GM23248 (cell line): ENCODE data around the gene PITPNM2. TPM values are rescaled to one million over a fixed set of nuclear protein-coding genes. Genes with fewer than 3 reads are reported as not detected.
"Not testable (repeated sequence)": the region's sequence is repeated elsewhere in the genome, so short reads cannot be mapped to it uniquely, and the experiment has no call there.

Experiments used
- DNase-seq: peaks from one replicate; pipeline ENCODE4 v3.0.0-alpha.2; 2015
- H2AFZ ChIP-seq: fragments of 200-600 bp; sonication (generic); 2 replicates; pipeline ENCODE4 v1.6.1; 2016; ENCODE audit warnings: antibody characterized with exemption
- H3F3A ChIP-seq: fragments of 200-600 bp; sonication (generic); 2 replicates; pipeline ENCODE4 v1.6.1; 2016; ENCODE audit warnings: mild to moderate bottlenecking, antibody characterized with exemption, mixed run types; ENCODE audit not compliant: insufficient read depth
- H3K27ac ChIP-seq: fragments of 200-600 bp; sonication (generic); 2 replicates; pipeline ENCODE4 v1.5.1; 2016; ENCODE audit warnings: mild to moderate bottlenecking
- H3K27me3 ChIP-seq: fragments of 200-600 bp; sonication (generic); replicated peaks from 2 replicates; pipeline ENCODE4 v1.6.1; 2016; ENCODE audit warnings: mild to moderate bottlenecking; ENCODE audit not compliant: insufficient read depth
- H3K36me3 ChIP-seq: fragments of 200-600 bp; sonication (generic); 2 replicates; pipeline ENCODE4 v1.6.1; 2016; ENCODE audit warnings: low read depth, mild to moderate bottlenecking
- H3K4me1 ChIP-seq: fragments of 200-600 bp; sonication (generic); 2 replicates; pipeline ENCODE4 v1.6.1; 2016; ENCODE audit warnings: mild to moderate bottlenecking; ENCODE audit not compliant: insufficient read depth
- H3K4me2 ChIP-seq: fragments of 200-600 bp; sonication (generic); one replicate; pipeline ENCODE4 v1.6.1; 2016; ENCODE audit warnings: mild to moderate bottlenecking; ENCODE audit not compliant: unreplicated experiment
- H3K4me3 ChIP-seq: fragments of 200-600 bp; sonication (generic); 2 replicates; pipeline ENCODE4 v1.5.1; 2016; ENCODE audit warnings: mild to moderate bottlenecking
- H3K79me2 ChIP-seq: fragments of 200-600 bp; sonication (generic); 2 replicates; pipeline ENCODE4 v1.6.1; 2016; ENCODE audit warnings: mild to moderate bottlenecking; ENCODE audit not compliant: insufficient read depth
- H3K9ac ChIP-seq: fragments of 200-600 bp; sonication (generic); 2 replicates; pipeline ENCODE4 v1.6.1; 2016; ENCODE audit warnings: mild to moderate bottlenecking
- H3K9me2 ChIP-seq: fragments of 200-600 bp; sonication (generic); 2 replicates; pipeline ENCODE4 v1.6.1; 2016; ENCODE audit warnings: mixed run types, mild to moderate bottlenecking, moderate library complexity; ENCODE audit not compliant: insufficient read depth
- H3K9me3 ChIP-seq: fragments of 200-600 bp; sonication (generic); one replicate; pipeline ENCODE4 v1.6.1; 2017; ENCODE audit warnings: low read depth
- H4K20me1 ChIP-seq: fragments of 200-600 bp; sonication (generic); 2 replicates; pipeline ENCODE4 v1.6.0; 2016; ENCODE audit not compliant: insufficient read depth
- EZH2 ChIP-seq: fragments of 200-600 bp; sonication (generic); IDR thresholded peaks from 2 replicates; pipeline ENCODE4 v1.6.1; 2018; ENCODE audit warnings: antibody characterized with exemption, mild to moderate bottlenecking; ENCODE audit not compliant: insufficient read depth, poor library complexity, severe bottlenecking
- EZH2phosphoT487 ChIP-seq: fragments of 200-600 bp; sonication (generic); IDR thresholded peaks from 2 replicates; pipeline ENCODE4 v1.6.1; 2018; ENCODE audit warnings: antibody characterized with exemption, moderate library complexity, mild to moderate bottlenecking, low read depth; ENCODE audit not compliant: insufficient read depth
- WGBS, 2 experiments: methylation state at CpG; one replicate each; pipeline ENCODE4 v1.1.6; 2015 to 2017; ENCODE audit warnings: low lambda C conversion rate in 2 of 2, low coverage in 1 of 2; ENCODE audit errors: missing lambda C conversion rate in 2 of 2; 5-methylcytosine and 5-hydroxymethylcytosine counted together
- in situ Hi-C: fragments of 300-500 bp; cut with MboI; formaldehyde crosslinking; loops from 2 replicates; pipeline ENCODE4 v1.15.0; 2020
- polyA plus RNA-seq: library from polyadenylated mRNA; unstranded; fragments of >200 nt; fragmentation: Nextera tagmentation; extraction: Ambion mirVana; gene quantifications from 2 replicates; pipeline ENCODE4 v1.2.1, GENCODE V29; 2016
- total RNA-seq: library from RNA; depleted of rRNA; stranded (reverse); fragments of >200 nt; shearing (Covaris generic); gene quantifications from 2 replicates; pipeline ENCODE4 v1.2.3, GENCODE V29; 2014; rRNA removed

PITPNM2 gene
- total and polyA plus RNA-seq, 2 experiments from 2014 or later = 0.63 to 2.1 TPM

GRCh38 chr12:123104809-123105208 is 46.1 kb downstream of the PITPNM2 start:
- in situ Hi-C loops = no loop called here
- DNase-seq = no peak
- WGBS, 2 experiments = 97 to 98% methylated on average over 4 of the region's 4 CpGs

DNA sequence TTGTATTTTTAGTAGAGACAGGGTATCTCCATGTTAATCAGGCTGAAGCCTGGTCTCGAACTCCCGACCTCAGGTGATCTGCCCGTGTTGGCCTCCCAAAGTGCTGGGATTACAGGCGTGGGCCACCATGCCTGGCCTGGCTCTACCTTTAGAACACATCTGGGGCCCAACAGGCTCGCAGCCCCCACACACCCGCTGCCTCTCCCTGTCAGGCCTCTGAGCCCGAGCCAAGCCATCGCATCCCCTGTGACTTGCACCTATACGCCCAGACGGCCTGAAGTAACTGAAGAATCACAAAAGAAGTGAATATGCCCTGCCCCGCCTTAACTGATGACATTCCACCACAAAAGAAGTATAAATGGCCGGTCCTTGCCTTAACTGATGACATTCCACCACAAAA is 46.8 kb downstream of the PITPNM2 start:
- H3K9ac ChIP-seq, H3F3A ChIP-seq, DNase-seq, H3K9me3 ChIP-seq, H3K4me1 ChIP-seq, H3K36me3 ChIP-seq, H3K9me2 ChIP-seq, H3K27me3 ChIP-seq, H3K4me2 ChIP-seq, H2AFZ ChIP-seq, H3K4me3 ChIP-seq, H3K27ac ChIP-seq, H3K79me2 ChIP-seq, H4K20me1 ChIP-seq, in situ Hi-C loops: not testable (repeated sequence)
- 97 to 99% methylated on average over 12 of the region's 12 CpGs for WGBS, 2 experiments

More at GRCh38 chr12:123104809-123105208, 46.1 kb downstream of the PITPNM2 start:
- Histone ChIP-seq H3K4me1 (no peaks in the 10 kb centered on the region), H3K27ac (no peak overlapping the region), H3K4me2 (no peak overlapping the region), H3K9me3 (no peaks in the 10 kb centered on the region), H3K36me3 (no peaks in the 10 kb centered on the region), H3K27me3 (no peaks in the 10 kb centered on the region), H3K4me3 (no peak overlapping the region), H3F3A (no peaks in the 10 kb centered on the region), H3K79me2 (no peaks in the 10 kb centered on the region), H2AFZ (no peak overlapping the region), H3K9ac (no peak overlapping the region), H4K20me1 (no peaks in the 10 kb centered on the region; the same call in 1 of the 2 replicates), H3K9me2 (no peaks in the 10 kb centered on the region)
- TF ChIP-seq EZH2phosphoT487 (no peak), EZH2 (no peak)

GRCh38 chr12:123102781-123103503 is 47.9 kb downstream of the PITPNM2 start:
- no peaks in the 10 kb centered on the region for H3K79me2 ChIP-seq
- no peak overlapping the region for H3K4me2 ChIP-seq
- H3K4me3 ChIP-seq = no peak overlapping the region
- DNase-seq = no peak
- H3K9ac ChIP-seq = no peak overlapping the region
- H3K27me3 ChIP-seq = peaks cover 5% of the 10 kb centered on the region
- no peaks in the 10 kb centered on the region for H3K9me2 ChIP-seq
- no peaks in the 10 kb centered on the region for H3F3A ChIP-seq
- H4K20me1 ChIP-seq = peaks cover 6% of the 10 kb centered on the region; the same call in 1 of the 2 replicates
- no peaks in the 10 kb centered on the region for H3K36me3 ChIP-seq
- H3K4me1 ChIP-seq = no peaks in the 10 kb centered on the region
- H3K9me3 ChIP-seq = no peaks in the 10 kb centered on the region
- WGBS, 2 experiments = 90 to 94% methylated on average over 5 of the region's 5 CpGs
- in situ Hi-C loops = no loop called here
- no peak overlapping the region for H3K27ac ChIP-seq
- H2AFZ ChIP-seq = no peak overlapping the region
- TF ChIP-seq EZH2phosphoT487 (no peak), EZH2 (no peak)

- DNase-seq = no peak
- no peak overlapping the region for H3K9ac ChIP-seq
- H3K79me2 ChIP-seq = no peaks in the 10 kb centered on the region
- no peaks in the 10 kb centered on the region for H3K36me3 ChIP-seq
- TF ChIP-seq EZH2phosphoT487 (no peak), EZH2 (no peak)
- H3F3A ChIP-seq = no peaks in the 10 kb centered on the region
- H2AFZ ChIP-seq = no peak overlapping the region
- no peaks in the 10 kb centered on the region for H3K4me1 ChIP-seq
- no peak overlapping the region for H3K4me3 ChIP-seq
- WGBS, 2 experiments = 99 to 100% methylated on average over 2 of the region's 2 CpGs
- no peaks in the 10 kb centered on the region for H3K9me3 ChIP-seq
- H3K27me3 ChIP-seq = peaks cover 5% of the 10 kb centered on the region
- H3K27ac ChIP-seq = no peak overlapping the region
- in situ Hi-C loops = no loop called here
- no peak overlapping the region for H3K4me2 ChIP-seq
- no peaks in the 10 kb centered on the region for H3K9me2 ChIP-seq
- peaks cover 6% of the 10 kb centered on the region; the same call in 1 of the 2 replicates for H4K20me1 ChIP-seq
These were observed 48.5 kb downstream of the PITPNM2 start for GRCh38 chr12:123102366-123102765.

DNA sequence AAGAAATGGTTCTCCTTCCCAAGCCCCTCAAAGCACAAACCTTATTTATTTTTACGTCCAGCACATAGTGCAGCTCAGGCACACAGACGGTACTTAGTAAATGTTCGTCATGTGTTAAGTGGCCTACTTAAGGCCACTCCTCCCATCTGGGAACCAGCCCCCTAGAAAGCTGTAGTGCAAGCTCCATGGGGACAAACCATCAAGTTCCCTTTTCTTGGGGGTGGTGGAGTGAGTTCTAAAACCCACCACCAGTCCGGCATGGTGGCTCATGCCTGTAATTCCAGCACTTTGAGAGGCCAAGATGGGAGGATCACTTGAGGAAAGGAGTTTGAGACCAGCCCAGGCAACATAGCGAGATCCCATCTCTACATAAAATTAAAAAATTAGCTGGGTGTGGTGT is 49.4 kb downstream of the PITPNM2 start:
- Histone ChIP-seq H4K20me1 (peaks cover 6% of the 10 kb centered on the region; the same call in 1 of the 2 replicates), H3K9ac (no peak overlapping the region), H3K4me1 (no peaks in the 10 kb centered on the region), H3K9me2 (no peaks in the 10 kb centered on the region), H3K4me3 (no peak overlapping the region), H3K79me2 (no peaks in the 10 kb centered on the region), H2AFZ (no peak overlapping the region), H3F3A (no peaks in the 10 kb centered on the region), H3K27ac (no peak overlapping the region), H3K9me3 (no peaks in the 10 kb centered on the region), H3K36me3 (no peaks in the 10 kb centered on the region), H3K27me3 (peaks cover 5% of the 10 kb centered on the region), H3K4me2 (no peak overlapping the region)
- in situ Hi-C loops = no loop called here
- DNase-seq = no peak
- 96% methylated on average over 5 of the region's 5 CpGs for WGBS, 2 experiments
- TF ChIP-seq EZH2phosphoT487 (no peak), EZH2 (no peak)

Other genes with a start within 250 kb of the PITPNM2 start
- 4.0 and 4.4 TPM in 2 replicates for gene ABCB9, start 184.6 kb downstream of the PITPNM2 start, total RNA-seq
- gene ABCB9, start 184.6 kb downstream of the PITPNM2 start, polyA plus RNA-seq = 2.2 and 4.4 TPM in 2 replicates
- gene OGFOD2, start 175.8 kb downstream of the PITPNM2 start, total RNA-seq = 11.9 and 28.3 TPM in 2 replicates
- gene OGFOD2, start 175.8 kb downstream of the PITPNM2 start, polyA plus RNA-seq = 12.8 and 15.4 TPM in 2 replicates
- 118 and 150 TPM in 2 replicates for gene ARL6IP4, start 170.4 kb downstream of the PITPNM2 start, total RNA-seq
- gene ARL6IP4, start 170.4 kb downstream of the PITPNM2 start, polyA plus RNA-seq = 251 and 259 TPM in 2 replicates
- 26.6 and 51.6 TPM in 2 replicates for gene MPHOSPH9, start 82.1 kb upstream of the PITPNM2 start, total RNA-seq
- gene MPHOSPH9, start 82.1 kb upstream of the PITPNM2 start, polyA plus RNA-seq = 11.3 and 18.0 TPM in 2 replicates
- gene MTRFR, start 82.3 kb upstream of the PITPNM2 start, total RNA-seq = 3.7 and 7.5 TPM in 2 replicates
- 21.3 and 22.9 TPM in 2 replicates for gene MTRFR, start 82.3 kb upstream of the PITPNM2 start, polyA plus RNA-seq
- gene CDK2AP1, start 120.8 kb upstream of the PITPNM2 start, total RNA-seq = 425 and 481 TPM in 2 replicates
- gene CDK2AP1, start 120.8 kb upstream of the PITPNM2 start, polyA plus RNA-seq = 91.0 and 95.0 TPM in 2 replicates
- gene SBNO1, start 213.8 kb upstream of the PITPNM2 start, total RNA-seq = 17.6 and 19.1 TPM in 2 replicates
- 22.4 and 23.6 TPM in 2 replicates for gene SBNO1, start 213.8 kb upstream of the PITPNM2 start, polyA plus RNA-seq
- 53.6 and 78.6 TPM in 2 replicates for gene KMT5A, start 233.0 kb upstream of the PITPNM2 start, total RNA-seq
- gene KMT5A, start 233.0 kb upstream of the PITPNM2 start, polyA plus RNA-seq = 20.6 and 21.3 TPM in 2 replicates